Measurements from ENCODE around the gene ADRA2B. TPM values are rescaled to one million over a fixed set of nuclear protein-coding genes. Genes with fewer than 3 reads are reported as not detected.

ADRA2B gene
- total RNA-seq, 6 donors from 2014 or later: 0.15 to 1.0 (median 0.31) TPM

GRCh38 chr2:96159084-96159830 lies 42.9 kb upstream of the ADRA2B start:
- 82 to 88% methylated on average over 17 of the region's 17 CpGs for WGBS, 2 donors
- H3K4me1 ChIP-seq: peaks cover 0 to 7% (median 0%) of the 10 kb centered on the region in 4 donors
- no peak for ATAC-seq (ENCODE audit: low FRiP score in 2 of 2)
- H3K27ac ChIP-seq: no peak overlapping the region
- no peaks in the 10 kb centered on the region for H3K27me3 ChIP-seq
- DNase-seq: peak in 1 of 2 donors; percentile 25
- TF ChIP-seq POLR2A (IDR thresholded peaks at IDR 0.05) (no peak), EP300 (IDR thresholded peaks at IDR 0.05) (no peak), POLR2AphosphoS5 (IDR thresholded peaks at IDR 0.05) (no peak), CTCF (IDR thresholded peaks at IDR 0.05) (no peak)
- H3K4me3 ChIP-seq: no peak overlapping the region
- H3K9me3 ChIP-seq: no peaks in the 10 kb centered on the region
- H3K36me3 ChIP-seq: no peaks in the 10 kb centered on the region

GRCh38 chr2:96158554-96158940 lies 42.2 kb upstream of the ADRA2B start:
- TF ChIP-seq CTCF (IDR thresholded peaks at IDR 0.05): no peak
- TF ChIP-seq EP300 (IDR thresholded peaks at IDR 0.05): no peak
- TF ChIP-seq POLR2AphosphoS5 (IDR thresholded peaks at IDR 0.05): no peak
- TF ChIP-seq POLR2A (IDR thresholded peaks at IDR 0.05): no peak
- H3K4me1 ChIP-seq: peaks cover 0 to 7% (median 0%) of the 10 kb centered on the region in 4 donors
- H3K9me3 ChIP-seq: no peaks in the 10 kb centered on the region
- WGBS, 2 donors: 78 to 79% methylated on average over 8 to 13 of the region's 14 CpGs
- H3K36me3 ChIP-seq: no peaks in the 10 kb centered on the region
- ATAC-seq (ENCODE audit: low FRiP score in 2 of 2) (no peak), DNase-seq (peak in 1 of 2 donors; percentile 55)
- H3K4me3 ChIP-seq: no peak overlapping the region
- H3K27me3 ChIP-seq: no peaks in the 10 kb centered on the region
- H3K27ac ChIP-seq: no peak overlapping the region

GRCh38 chr2:96157649-96158553 lies 41.5 kb upstream of the ADRA2B start:
- H3K27me3 ChIP-seq: no peaks in the 10 kb centered on the region
- ATAC-seq (ENCODE audit: low FRiP score in 2 of 2) (peak; percentile 35 to 44), DNase-seq (peak in 1 of 2 donors; percentile 50)
- H3K4me1 ChIP-seq: peaks cover 0 to 7% (median 0%) of the 10 kb centered on the region in 4 donors
- H3K27ac ChIP-seq: peak overlapping the region in 2 of 4 donors; percentile 13 to 36
- TF ChIP-seq CTCF (IDR thresholded peaks at IDR 0.05): no peak
- peak in 1 of 4 donors; percentile 6 for TF ChIP-seq POLR2A (IDR thresholded peaks at IDR 0.05)
- H3K4me3 ChIP-seq: no peak overlapping the region
- H3K9me3 ChIP-seq: no peaks in the 10 kb centered on the region
- WGBS, 2 donors: 62 to 64% methylated on average over 10 to 14 of the region's 19 CpGs
- H3K36me3 ChIP-seq: no peaks in the 10 kb centered on the region

- peak in 1 of 2 donors; percentile 12 for ATAC-seq (ENCODE audit: low FRiP score in 2 of 2)
- Histone ChIP-seq H3K27me3 (no peaks in the 10 kb centered on the region), H3K27ac (peak overlapping the region in 1 of 4 donors; percentile 13), H3K4me3 (no peak overlapping the region), H3K36me3 (no peaks in the 10 kb centered on the region), H3K4me1 (peaks cover 0 to 7% (median 0%) of the 10 kb centered on the region in 4 donors), H3K9me3 (no peaks in the 10 kb centered on the region)
- no peak for DNase-seq
- no peak for TF ChIP-seq POLR2AphosphoS5 (IDR thresholded peaks at IDR 0.05)
- WGBS, 2 donors: 91 to 96% methylated on average over 3 to 4 of the region's 5 CpGs
Measured at GRCh38 chr2:96156926-96157648, 40.7 kb upstream of the ADRA2B start.

Measured in upper lobe of left lung (tissue), 6 donors.